ENCODE results near the gene PHLPP1.
A peak's percentile ranks its signal among the peaks of the same experiment; 100 is the strongest.

Gene PHLPP1

GRCh38 chr18:62716619-62717168 lies 1.4 kb downstream of the PHLPP1 start:
- ChIA-PET CTCF (interaction anchor here (1.2 to 4.1 kb wide), 7 partner anchors 9 to 266 kb away, joined by 4 to 22 read pairs (median 6); no protein-coding TSS in a partner anchor), POLR2A (no interaction called here)
- H3K4me3 ChIP-seq (ENCODE audit: low read depth, low read length), result peak overlapping the region; percentile 60
- no peak for DNase-seq (ENCODE audit: low read depth, low spot score)
- TF ChIP-seq CTCF (IDR thresholded peaks at IDR 0.05; ENCODE audit: insufficient read depth, low read length, missing control alignments), result peak; percentile 32

- POLR2A ChIA-PET, result no interaction called here
- peak overlapping the region; percentile 60 for H3K4me3 ChIP-seq (ENCODE audit: low read depth, low read length)
- DNase-seq (ENCODE audit: low read depth, low spot score), result no peak
- CTCF ChIA-PET, result interaction anchor here (1.7 to 4.1 kb wide), 5 partner anchors 8 to 265 kb away, joined by 5 to 22 read pairs (median 11); no protein-coding TSS in a partner anchor
- TF ChIP-seq CTCF (IDR thresholded peaks at IDR 0.05; ENCODE audit: insufficient read depth, low read length, missing control alignments), result no peak
Observed at GRCh38 chr18:62717169-62717924, 2.0 kb downstream of the PHLPP1 start.

- no peak for DNase-seq (ENCODE audit: low read depth, low spot score)
- no peak for TF ChIP-seq CTCF (IDR thresholded peaks at IDR 0.05; ENCODE audit: insufficient read depth, low read length, missing control alignments)
- CTCF ChIA-PET, result interaction anchor here (2.0 to 4.1 kb wide), 4 partner anchors 132 to 264 kb away, joined by 6 to 22 read pairs (median 13); no protein-coding TSS in a partner anchor
Observed at GRCh38 chr18:62717925-62718800, 2.8 kb downstream of the PHLPP1 start.

GRCh38 chr18:62720048-62720447 lies 4.7 kb downstream of the PHLPP1 start:
- DNase-seq (ENCODE audit: low read depth, low spot score), result no peak
- ChIA-PET CTCF (interaction anchor here (1.4 to 1.9 kb wide), 4 partner anchors 134 to 261 kb away, joined by 3 to 14 read pairs (median 6); no protein-coding TSS in a partner anchor), POLR2A (no interaction called here)
- H3K4me3 ChIP-seq (ENCODE audit: low read depth, low read length), result no peak overlapping the region
- TF ChIP-seq CTCF (IDR thresholded peaks at IDR 0.05; ENCODE audit: insufficient read depth, low read length, missing control alignments), result no peak

More at GRCh38 chr18:62717925-62718800, 2.8 kb downstream of the PHLPP1 start:
- peak overlapping the region; percentile 60 for H3K4me3 ChIP-seq (ENCODE audit: low read depth, low read length)
- POLR2A ChIA-PET, result no interaction called here

GRCh38 chr18:62720766-62721613 lies 5.6 kb downstream of the PHLPP1 start:
- no peak overlapping the region for H3K4me3 ChIP-seq (ENCODE audit: low read depth, low read length)
- POLR2A ChIA-PET, result no interaction called here
- no peak for TF ChIP-seq CTCF (IDR thresholded peaks at IDR 0.05; ENCODE audit: insufficient read depth, low read length, missing control alignments)
- no peak for DNase-seq (ENCODE audit: low read depth, low spot score)
- CTCF ChIA-PET, result interaction anchor here (1.4 kb wide), 2 partner anchors 135 to 157 kb away, joined by 3 read pairs; no protein-coding TSS in a partner anchor

Data from AG04449 (cell line).